Thyroid gland (tissue), 4 donors: ENCODE measurements around the gene CHFR. TPM values are rescaled to one million over a fixed set of nuclear protein-coding genes. Genes with fewer than 3 reads are reported as not detected.
"Not testable (repeated sequence)": the region's sequence is repeated elsewhere in the genome, so short reads cannot be mapped to it uniquely, and the experiment has no call there.

Experiments
- DNase-seq, 2 donors: peaks; one replicate each; pipeline ENCODE4 v3.0.0-alpha.2; 2019
- H3K27ac ChIP-seq, 3 donors: fragments of 200-600 bp; sonication (generic); 1 replicate in 2 of 3; 2 replicates in 1 of 3; pipeline ENCODE4 v1.5.1; 2016 to 2019; ENCODE audit warnings: mild to moderate bottlenecking in 1 of 3, moderate library complexity in 1 of 3
- H3K27me3 ChIP-seq: fragments of 200-600 bp; sonication (generic); one replicate; pipeline ENCODE4 v1.5.1; 2019
- H3K36me3 ChIP-seq, 2 donors: fragments of 200-600 bp; sonication (generic); one replicate each; pipeline ENCODE4 v1.5.1; 2016 to 2019
- H3K4me1 ChIP-seq, 2 donors: fragments of 200-600 bp; sonication (generic); one replicate each; pipeline ENCODE4 v1.5.1; 2017 to 2019
- H3K4me3 ChIP-seq, 3 donors: fragments of 200-600 bp; sonication (generic); replicated peaks in 1 of 3; 1 replicate in 2 of 3; 2 replicates in 1 of 3; pipeline ENCODE4 v1.5.1; 2016; ENCODE audit warnings: mild to moderate bottlenecking in 1 of 3
- H3K9me3 ChIP-seq: fragments of 200-600 bp; sonication (generic); one replicate; pipeline ENCODE4 v1.5.1; 2017
- CTCF ChIP-seq, 6 experiments: fragments of 200-600 bp in 3 of 6; fragments of 450-650 bp in 3 of 6; sonication (generic) in 3 of 6; IDR thresholded peaks; one replicate each; pipeline ENCODE4 v1.5.1; 2016 to 2019; ENCODE audit warnings: antibody characterized with exemption in 6 of 6, mild to moderate bottlenecking in 2 of 6, inconsistent platforms in 1 of 6, moderate library complexity in 1 of 6
- POLR2A ChIP-seq, 2 donors: fragments of 450-650 bp; IDR thresholded peaks; one replicate each; pipeline ENCODE4 v1.6.1; 2017; ENCODE audit warnings: antibody characterized with exemption in 2 of 2, mild to moderate bottlenecking in 2 of 2, moderate library complexity in 1 of 2
- WGBS, 2 donors: methylation state at CpG; one replicate each; pipeline ENCODE4 v1.1.5; 2017; 5-methylcytosine and 5-hydroxymethylcytosine counted together
- intact Hi-C: fragments of 100-400 bp; cut with DNase I; formaldehyde crosslinking; loops from one replicate; pipeline ENCODE4 v1.15.1; 2023
- total RNA-seq, 4 donors: library from RNA; depleted of rRNA; stranded (reverse); fragments of >200 nt; gene quantifications; one replicate each; pipeline ENCODE4 v1.2.3, GENCODE V29; 2016

Gene CHFR
- total RNA-seq, 4 donors from 2014 or later: 21.8 to 40.6 (median 27.7) TPM

- WGBS, 2 donors: 93 to 94% methylated on average over 6 of the region's 6 CpGs
- no peak for TF ChIP-seq CTCF (IDR thresholded peaks at IDR 0.05)
- TF ChIP-seq POLR2A (IDR thresholded peaks at IDR 0.05): no peak
- Histone ChIP-seq H3K27me3 (no peaks in the 10 kb centered on the region), H3K36me3 (no peaks in the 10 kb centered on the region), H3K27ac (no peak overlapping the region), H3K4me1 (no peaks in the 10 kb centered on the region), H3K9me3 (no peaks in the 10 kb centered on the region), H3K4me3 (no peak overlapping the region)
- intact Hi-C loops: no loop called here
- no peak for DNase-seq
Observed at GRCh38 chr12:132918680-132919079, 31.3 kb upstream of the CHFR start.

- Histone ChIP-seq H3K36me3 (no peaks in the 10 kb centered on the region), H3K4me3 (peak overlapping the region; percentile 27 to 72 (median 34)), H3K9me3 (no peaks in the 10 kb centered on the region), H3K27me3 (no peaks in the 10 kb centered on the region), H3K27ac (peak overlapping the region in 2 of 3 donors; percentile 64 to 72), H3K4me1 (peaks cover 7 to 13% of the 10 kb centered on the region in 2 donors)
- TF ChIP-seq CTCF (IDR thresholded peaks at IDR 0.05) (no peak), POLR2A (IDR thresholded peaks at IDR 0.05) (no peak)
- 1 to 2% methylated on average over 18 to 22 of the region's 22 CpGs for WGBS, 2 donors
- intact Hi-C loops: loop anchor here (10.0 kb wide), 1 partner anchor 144 kb away; the partner anchor contains the start of gene ANKLE2
- no peak for DNase-seq
Observed at GRCh38 chr12:132909030-132909368, 21.6 kb upstream of the CHFR start.

GRCh38 chr12:132908145-132909029, 21.0 kb upstream of the CHFR start:
- DNase-seq: peak; percentile 99
- H3K4me1 ChIP-seq: peaks cover 7 to 13% of the 10 kb centered on the region in 2 donors
- no peaks in the 10 kb centered on the region for H3K9me3 ChIP-seq
- H3K36me3 ChIP-seq: no peaks in the 10 kb centered on the region
- H3K27me3 ChIP-seq: no peaks in the 10 kb centered on the region
- H3K4me3 ChIP-seq: peak overlapping the region; percentile 27 to 72 (median 34)
- intact Hi-C loops: loop anchor here (10.0 kb wide), 1 partner anchor 144 kb away; the partner anchor contains the start of gene ANKLE2
- TF ChIP-seq POLR2A (IDR thresholded peaks at IDR 0.05): peak in 1 of 2 donors; percentile 41
- no peak for TF ChIP-seq CTCF (IDR thresholded peaks at IDR 0.05)
- H3K27ac ChIP-seq: peak overlapping the region in 2 of 3 donors; percentile 64 to 78
- 0% methylated on average over 20 to 41 of the region's 85 CpGs for WGBS, 2 donors

- not testable (repeated sequence) for DNase-seq, H3K27me3 ChIP-seq, H3K9me3 ChIP-seq, H3K36me3 ChIP-seq
- intact Hi-C loops: loop anchor here (10.0 kb wide), 1 partner anchor 143 kb away; the partner anchor contains the start of gene ANKLE2
- H3K4me3 ChIP-seq: peak overlapping the region in 2 of 3 donors; percentile 3 to 72
- peak overlapping the region in 2 of 3 donors; percentile 55 to 78 for H3K27ac ChIP-seq
- WGBS, 2 donors: 5 to 6% methylated on average over 23 of the region's 23 CpGs
- peaks cover 7 to 13% of the 10 kb centered on the region in 2 donors for H3K4me1 ChIP-seq
Observed at GRCh38 chr12:132907789-132908144, 20.4 kb upstream of the CHFR start.

GRCh38 chr12:132907216-132907615, 19.8 kb upstream of the CHFR start:
- no peak for TF ChIP-seq POLR2A (IDR thresholded peaks at IDR 0.05)
- TF ChIP-seq CTCF (IDR thresholded peaks at IDR 0.05): no peak
- DNase-seq: peak; percentile 29 to 36
- Histone ChIP-seq H3K27me3 (no peaks in the 10 kb centered on the region), H3K4me1 (peaks cover 7 to 13% of the 10 kb centered on the region in 2 donors), H3K36me3 (no peaks in the 10 kb centered on the region), H3K4me3 (peak overlapping the region in 1 of 3 donors; percentile 72), H3K9me3 (no peaks in the 10 kb centered on the region), H3K27ac (no peak overlapping the region)
- intact Hi-C loops: loop anchor here (10.0 kb wide), 1 partner anchor 142 kb away; the partner anchor contains the start of gene ANKLE2
- 14 to 17% methylated on average over 16 of the region's 16 CpGs for WGBS, 2 donors
